ENCODE measurements around the gene KIRREL3.

KIRREL3 gene

GRCh38 chr11:127000291-127000968 is at the start of gene KIRREL3:
Gene KIRREL3, minus strand, starts transcription at chr11:127000770.
- peak in 41 of 51 donors; percentile 15 to 82 (median 43) for DNase-seq

GRCh38 chr11:127050186-127050585 is 49.6 kb upstream of the KIRREL3 start:
- DNase-seq = no peak

- DNase-seq = no peak
Observed at GRCh38 chr11:127049486-127049885, 48.9 kb upstream of the KIRREL3 start.

GRCh38 chr11:127044535-127044934 is 44.0 kb upstream of the KIRREL3 start:
- no peak for DNase-seq

- DNase-seq = no peak
Observed at GRCh38 chr11:127042445-127042844, 41.9 kb upstream of the KIRREL3 start.

GRCh38 chr11:127039591-127039990 is 39.0 kb upstream of the KIRREL3 start:
- DNase-seq = no peak

GRCh38 chr11:127037596-127037995 is 37.0 kb upstream of the KIRREL3 start:
- DNase-seq = no peak

- no peak for DNase-seq
Observed at GRCh38 chr11:127037001-127037400, 36.4 kb upstream of the KIRREL3 start.

GRCh38 chr11:127035824-127036223 is 35.3 kb upstream of the KIRREL3 start:
- DNase-seq = no peak

- no peak for DNase-seq
Observed at GRCh38 chr11:127034973-127035372, 34.4 kb upstream of the KIRREL3 start.

- DNase-seq = no peak
Observed at GRCh38 chr11:127028648-127029047, 28.1 kb upstream of the KIRREL3 start.

- no peak for DNase-seq
Observed at GRCh38 chr11:127027789-127028188, 27.2 kb upstream of the KIRREL3 start.

- DNase-seq = no peak
Observed at GRCh38 chr11:127027000-127027399, 26.4 kb upstream of the KIRREL3 start.

- DNase-seq = no peak
Observed at GRCh38 chr11:127023991-127024390, 23.4 kb upstream of the KIRREL3 start.

GRCh38 chr11:127018683-127019279 is 18.2 kb upstream of the KIRREL3 start:
- no peak for DNase-seq

- DNase-seq = no peak
Observed at GRCh38 chr11:127017482-127017881, 16.9 kb upstream of the KIRREL3 start.

GRCh38 chr11:127013550-127013949 is 13.0 kb upstream of the KIRREL3 start:
- no peak for DNase-seq

- DNase-seq = peak in 1 of 51 donors; percentile 35
Observed at GRCh38 chr11:127006311-127006710, 5.7 kb upstream of the KIRREL3 start.

- DNase-seq = peak in 25 of 51 donors; percentile 28 to 77 (median 50)
Observed at GRCh38 chr11:127003260-127003981, 2.9 kb upstream of the KIRREL3 start.

- no peak for DNase-seq
Observed at GRCh38 chr11:127002669-127003259, 2.2 kb upstream of the KIRREL3 start.

- peak in 5 of 51 donors; percentile 19 to 75 (median 40) for DNase-seq
Observed at GRCh38 chr11:127000981-127001380, 411 bp upstream of the KIRREL3 start.

GRCh38 chr11:126999366-126999765 is 1.2 kb downstream of the KIRREL3 start:
- DNase-seq = peak in 1 of 51 donors; percentile 55
